Cerebellar cortex (tissue), 1 donor: ENCODE data around the gene COPE.
"Not testable (repeated sequence)": the region's sequence is repeated elsewhere in the genome, so short reads cannot be mapped to it uniquely, and the experiment has no call there.

Experiments
- DNase-seq: peaks from one replicate; pipeline ENCODE4 v3.0.0-alpha.2; 2015; ENCODE audit warnings: low spot score

Gene COPE

GRCh38 chr19:18919086-18919899 lies at the start of gene COPE, which contains the start of gene DDX49:
Gene COPE (minus strand): TSS chr19:18919387. CDS start chr19:18919348, 39 bp downstream.
Gene DDX49 (plus strand): TSS chr19:18919715. CDS start chr19:18919742, 27 bp downstream.
- DNase-seq = peak; percentile 100

- DNase-seq = no peak
Measured at GRCh38 chr19:18967358-18968146, 48.4 kb upstream of the COPE start.

GRCh38 chr19:18966307-18966706 lies 47.1 kb upstream of the COPE start:
- no peak for DNase-seq

GRCh38 chr19:18964121-18964520 lies 44.9 kb upstream of the COPE start:
- DNase-seq = no peak

GRCh38 chr19:18961767-18962620 lies 42.8 kb upstream of the COPE start:
- DNase-seq = no peak

- DNase-seq = no peak
Measured at GRCh38 chr19:18960370-18960769, 41.2 kb upstream of the COPE start.

GRCh38 chr19:18955042-18955441 lies 35.9 kb upstream of the COPE start:
- no peak for DNase-seq

GRCh38 chr19:18954094-18954493 lies 34.9 kb upstream of the COPE start:
- DNase-seq = no peak

GRCh38 chr19:18952364-18953003 lies 33.3 kb upstream of the COPE start:
- DNase-seq = not testable (repeated sequence)

GRCh38 chr19:18951721-18952281 lies 32.6 kb upstream of the COPE start:
- DNase-seq = no peak

GRCh38 chr19:18949858-18950257 lies 30.7 kb upstream of the COPE start:
- no peak for DNase-seq

GRCh38 chr19:18948976-18949356 lies 29.8 kb upstream of the COPE start:
- DNase-seq = no peak

- DNase-seq = no peak
Measured at GRCh38 chr19:18948075-18948975, 29.1 kb upstream of the COPE start.

- DNase-seq = no peak
Measured at GRCh38 chr19:18946918-18947317, 27.7 kb upstream of the COPE start.

- DNase-seq = no peak
Measured at GRCh38 chr19:18946335-18946734, 27.1 kb upstream of the COPE start.

GRCh38 chr19:18945297-18945696 lies 26.1 kb upstream of the COPE start:
- DNase-seq = no peak

- no peak for DNase-seq
Measured at GRCh38 chr19:18943465-18943864, 24.3 kb upstream of the COPE start.

GRCh38 chr19:18942692-18943091 lies 23.5 kb upstream of the COPE start:
- DNase-seq = no peak

- no peak for DNase-seq
Measured at GRCh38 chr19:18941628-18942354, 22.6 kb upstream of the COPE start.
